ENCODE data around the gene PSME2. TPM values are rescaled to one million over a fixed set of nuclear protein-coding genes. Genes with fewer than 3 reads are reported as not detected.

The PSME2 gene
- total and polyA plus RNA-seq, 9 of the 15 experiments (the other 6 are each of a cell fraction or from before 2014, with no cell fraction given), result 111 to 579 (median 159) TPM

GRCh38 chr14:24141097-24141880, 5.1 kb downstream of the PSME2 start, which contains the start of gene EMC9 (continued):
- TF ChIP-seq MBD1 (CRISPR knock-in tag; IDR thresholded peaks at IDR 0.05) (no peak), ZC3H11A (IDR thresholded peaks at IDR 0.05; ENCODE audit: low read depth, low read length) (no peak), CAMTA2 (CRISPR knock-in tag; conservative IDR thresholded peaks at IDR 0.05) (no peak), ZNF589 (CRISPR knock-in tag; IDR thresholded peaks at IDR 0.05; ENCODE audit: low read depth) (no peak), ZNF699 (CRISPR knock-in tag; IDR thresholded peaks at IDR 0.05; ENCODE audit: insufficient replicate concordance) (no peak), FUS (optimal IDR thresholded peaks at IDR 0.05; ENCODE audit: low read depth, low read length) (no peak), ZNF134 (CRISPR knock-in tag; conservative IDR thresholded peaks at IDR 0.05) (no peak), PKNOX1 (IDR thresholded peaks at IDR 0.05) (peak; percentile 95), CEBPG (CRISPR knock-in tag; IDR thresholded peaks at IDR 0.05) (no peak), CEBPG (tag; conservative IDR thresholded peaks at IDR 0.05 in 1 of 2, IDR thresholded peaks at IDR 0.05 in 1 of 2) (no peak), ETV1 (tag; conservative IDR thresholded peaks at IDR 0.05; ENCODE audit: low read depth) (peak; percentile 45), ADNP (tag; IDR thresholded peaks at IDR 0.05) (no peak), NR2C2 (CRISPR knock-in tag; IDR thresholded peaks at IDR 0.05) (no peak), NR2C2 (tag; IDR thresholded peaks at IDR 0.05) (peak; percentile 76), NUFIP1 (IDR thresholded peaks at IDR 0.05; ENCODE audit: partially characterized antibody) (no peak), ESRRA (IDR thresholded peaks at IDR 0.05; ENCODE audit: borderline replicate concordance, low read depth) (no peak), ZSCAN29 (IDR thresholded peaks at IDR 0.05) (peak; percentile 54; the same call in 1 of the 2 replicates), CBFB (CRISPR knock-in tag; IDR thresholded peaks at IDR 0.05) (no peak), ATF3 (IDR thresholded peaks at IDR 0.05) (no peak), ATF3 (CRISPR knock-in tag; conservative IDR thresholded peaks at IDR 0.05) (no peak), E2F8 (IDR thresholded peaks at IDR 0.05; ENCODE audit: low read depth, partially characterized antibody) (no peak), NELFE (IDR thresholded peaks at IDR 0.05; ENCODE audit: insufficient read depth, insufficient read length) (no peak), EP400 (IDR thresholded peaks at IDR 0.05) (peak; percentile 81), SOX6 (IDR thresholded peaks at IDR 0.05) (no peak)

Measured in K562 (cell line).